A549 treated with Mapracorat at 1 μM for 4 hours (cell line): Measurements from ENCODE around the gene ADCK2. TPM values are rescaled to one million over a fixed set of nuclear protein-coding genes. Genes with fewer than 3 reads are reported as not detected.

ENCODE experiments used
- total RNA-seq: library from RNA; stranded (reverse); fragments of 200-300 nt; extraction: Qiagen RNA extraction; gene quantifications from 5 replicates; pipeline ENCODE4 v1.2.3, GENCODE V29; 2022

ADCK2 gene
- total RNA-seq = 16.4 to 21.4 TPM (median 20.3 TPM) in 5 replicates

GRCh38 chr7:140672382-140673062, at the start of gene ADCK2:
TSS of gene ADCK2 (plus strand) at chr7:140672945. CDS start at chr7:140673331, 386 bp downstream.

GRCh38 chr7:140640727-140641523, 31.8 kb upstream of the ADCK2 start, which contains the start of gene DENND2A:
TSS of gene DENND2A (minus strand) at chr7:140640813. CDS start at chr7:140602397, 38,416 bp downstream.

GRCh38 chr7:140696680-140697446, 24.1 kb downstream of the ADCK2 start, which contains the start of gene NDUFB2:
TSS of gene NDUFB2 (plus strand) at chr7:140696708. CDS start at chr7:140696745, 37 bp downstream.

Other genes starting within 250 kb of the ADCK2 start
- 52.8 to 68.6 TPM (median 54.0 TPM) in 5 replicates for gene MKRN1, start 193.4 kb upstream of the ADCK2 start, total RNA-seq
- gene DENND2A, start 32.1 kb upstream of the ADCK2 start, total RNA-seq = 0.41 to 1.0 TPM (median 0.55 TPM) in 5 replicates
- gene NDUFB2, start 23.8 kb downstream of the ADCK2 start, total RNA-seq = 363 to 395 TPM (median 388 TPM) in 5 replicates